ENCODE data around the gene FRMPD4. TPM values are rescaled to one million over a fixed set of nuclear protein-coding genes. Genes with fewer than 3 reads are reported as not detected.

Gene FRMPD4
- total RNA-seq, 2 experiments from 2014 or later = not detected

GRCh38 chrX:12711435-12712040, 573.3 kb downstream of the FRMPD4 start:
- Histone ChIP-seq H3K36me3 (ENCODE audit: insufficient read depth, low read length) (no peaks in the 10 kb centered on the region), H3K9me3 (ENCODE audit: control insufficient read depth in 1 of 2, insufficient read depth in 1 of 2, low read length in 2 of 2) (no peaks in the 10 kb centered on the region), H3K4me3 (ENCODE audit: low read length) (no peak overlapping the region), H3K27ac (ENCODE audit: low read depth in 1 of 2, low read length in 2 of 2) (no peak overlapping the region), H3K4me1 (ENCODE audit: insufficient read depth, low read length) (no peaks in the 10 kb centered on the region), H3K27me3 (ENCODE audit: control insufficient read depth in 1 of 2, insufficient read depth in 2 of 2, low read length in 2 of 2) (no peaks in the 10 kb centered on the region)
- ChIA-PET CTCF (interaction anchor here (1.5 kb wide), 1 partner anchor 15 kb away, joined by 3 read pairs; no protein-coding TSS in a partner anchor), POLR2A (no interaction called here)
- Mint-ChIP-seq H3K27me3 (no peaks in the 10 kb centered on the region), H3K4me3 (no peak overlapping the region), H3K4me1 (ENCODE audit: low read depth) (no peaks in the 10 kb centered on the region), H3K27ac (no peak overlapping the region), H3K36me3 (ENCODE audit: low read depth) (no peaks in the 10 kb centered on the region), H3K9me3 (no peaks in the 10 kb centered on the region)
- ATAC-seq (ENCODE audit: poor library complexity) (no peak), DNase-seq (no peak)
- no peak for TF ChIP-seq CTCF (IDR thresholded peaks at IDR 0.05)
- intact Hi-C loops (cut with DNase I, micrococcal nuclease) = no loop called here

DNA sequence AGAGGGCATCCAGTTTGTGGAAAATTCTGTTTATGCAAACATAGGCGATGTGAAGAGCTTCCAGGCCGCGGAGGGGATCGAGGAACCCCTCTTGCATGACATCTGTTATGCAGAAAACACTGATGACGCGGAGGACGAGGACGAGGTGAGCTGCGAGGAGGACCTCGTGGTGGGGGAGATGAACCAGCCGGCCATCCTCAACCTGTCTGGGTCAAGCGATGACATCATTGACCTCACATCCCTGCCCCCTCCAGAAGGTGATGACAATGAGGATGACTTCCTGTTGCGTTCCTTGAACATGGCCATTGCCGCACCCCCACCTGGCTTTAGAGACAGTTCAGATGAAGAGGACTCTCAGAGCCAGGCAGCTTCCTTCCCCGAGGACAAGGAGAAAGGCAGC, 578.3 kb downstream of the FRMPD4 start:
- ChIA-PET CTCF (no interaction called here), POLR2A (no interaction called here)
- Mint-ChIP-seq H3K27ac (no peak overlapping the region), H3K9me3 (no peaks in the 10 kb centered on the region), H3K4me1 (ENCODE audit: low read depth) (no peaks in the 10 kb centered on the region), H3K27me3 (no peaks in the 10 kb centered on the region), H3K4me3 (no peak overlapping the region), H3K36me3 (ENCODE audit: low read depth) (no peaks in the 10 kb centered on the region)
- H3K27me3 ChIP-seq (ENCODE audit: control insufficient read depth in 1 of 2, insufficient read depth in 2 of 2, low read length in 2 of 2) = no peaks in the 10 kb centered on the region
- no peaks in the 10 kb centered on the region for H3K4me1 ChIP-seq (ENCODE audit: insufficient read depth, low read length)
- no peak overlapping the region for H3K4me3 ChIP-seq (ENCODE audit: low read length)
- H3K27ac ChIP-seq (ENCODE audit: low read depth in 1 of 2, low read length in 2 of 2) = no peak overlapping the region
- DNase-seq (no peak), ATAC-seq (ENCODE audit: poor library complexity) (no peak)
- H3K9me3 ChIP-seq (ENCODE audit: control insufficient read depth in 1 of 2, insufficient read depth in 1 of 2, low read length in 2 of 2) = no peaks in the 10 kb centered on the region
- intact Hi-C loops (cut with DNase I, micrococcal nuclease) = no loop called here
- no peaks in the 10 kb centered on the region for H3K36me3 ChIP-seq (ENCODE audit: insufficient read depth, low read length)
- no peak for TF ChIP-seq CTCF (IDR thresholded peaks at IDR 0.05)

GRCh38 chrX:12719837-12720236, 581.6 kb downstream of the FRMPD4 start:
- Mint-ChIP-seq H3K4me1 (ENCODE audit: low read depth) (no peaks in the 10 kb centered on the region), H3K36me3 (ENCODE audit: low read depth) (no peaks in the 10 kb centered on the region), H3K27ac (no peak overlapping the region), H3K27me3 (no peaks in the 10 kb centered on the region), H3K9me3 (no peaks in the 10 kb centered on the region), H3K4me3 (no peak overlapping the region)
- ChIA-PET POLR2A (no interaction called here), CTCF (no interaction called here)
- Histone ChIP-seq H3K27ac (ENCODE audit: low read depth in 1 of 2, low read length in 2 of 2) (no peak overlapping the region), H3K9me3 (ENCODE audit: control insufficient read depth in 1 of 2, insufficient read depth in 1 of 2, low read length in 2 of 2) (no peaks in the 10 kb centered on the region), H3K27me3 (ENCODE audit: control insufficient read depth in 1 of 2, insufficient read depth in 2 of 2, low read length in 2 of 2) (no peaks in the 10 kb centered on the region), H3K36me3 (ENCODE audit: insufficient read depth, low read length) (no peaks in the 10 kb centered on the region), H3K4me1 (ENCODE audit: insufficient read depth, low read length) (no peaks in the 10 kb centered on the region), H3K4me3 (ENCODE audit: low read length) (no peak overlapping the region)
- ATAC-seq (ENCODE audit: poor library complexity) (no peak), DNase-seq (no peak)
- intact Hi-C loops (cut with DNase I, micrococcal nuclease) = no loop called here
- TF ChIP-seq CTCF (IDR thresholded peaks at IDR 0.05) = no peak
